Liver (tissue), 3 donors: ENCODE measurements around the gene PHF20.
"Not testable (repeated sequence)": the region's sequence is repeated elsewhere in the genome, so short reads cannot be mapped to it uniquely, and the experiment has no call there.

Experiments used
- EGR1 ChIP-seq, 2 donors: IDR thresholded peaks; 2 replicates each; pipeline ENCODE4 v1.6.1; 2016 to 2018; ENCODE audit warnings: antibody characterized with exemption in 2 of 2, low read depth in 2 of 2
- GABPA ChIP-seq, 2 donors: IDR thresholded peaks in 1 of 2; conservative IDR thresholded peaks in 1 of 2; 2 replicates each; pipeline ENCODE4 v1.6.1; 2016; ENCODE audit warnings: antibody characterized with exemption in 2 of 2, mild to moderate bottlenecking in 1 of 2, moderate library complexity in 1 of 2
- MAX ChIP-seq: IDR thresholded peaks from 2 replicates; pipeline ENCODE4 v1.6.1; 2016; ENCODE audit warnings: antibody characterized with exemption
- RAD21 ChIP-seq, 2 donors: IDR thresholded peaks; 2 replicates each; pipeline ENCODE4 v1.6.1; 2016; ENCODE audit warnings: antibody characterized with exemption in 2 of 2, mild to moderate bottlenecking in 2 of 2
- RXRA ChIP-seq, 2 donors: IDR thresholded peaks; 2 replicates each; pipeline ENCODE4 v1.6.1; 2017 to 2018; ENCODE audit warnings: antibody characterized with exemption in 2 of 2, mild to moderate bottlenecking in 1 of 2
- SP1 ChIP-seq: IDR thresholded peaks from 2 replicates; pipeline ENCODE4 v1.6.1; 2018; ENCODE audit warnings: antibody characterized with exemption, mild to moderate bottlenecking
- TAF1 ChIP-seq: conservative IDR thresholded peaks from 2 replicates; pipeline ENCODE4 v1.6.1; 2016; ENCODE audit warnings: antibody characterized with exemption, mild to moderate bottlenecking
- YY1 ChIP-seq: IDR thresholded peaks from 2 replicates; pipeline ENCODE4 v1.6.1; 2016; ENCODE audit warnings: antibody characterized with exemption, mild to moderate bottlenecking
- ZBTB33 ChIP-seq: IDR thresholded peaks from 2 replicates; pipeline ENCODE4 v1.6.1; 2016; ENCODE audit warnings: antibody characterized with exemption
- TF ChIP-seq, protein P1 (sequence below): fragments of 150-350 bp; IDR thresholded peaks from 2 replicates; pipeline ENCODE4 v1.5.1; 2017; ENCODE audit warnings: improper control_type of control experiment, low read depth, low read length; ENCODE audit not compliant: missing input control
- donor health status: healthy.
- donor health status: healthy.

DNA sequence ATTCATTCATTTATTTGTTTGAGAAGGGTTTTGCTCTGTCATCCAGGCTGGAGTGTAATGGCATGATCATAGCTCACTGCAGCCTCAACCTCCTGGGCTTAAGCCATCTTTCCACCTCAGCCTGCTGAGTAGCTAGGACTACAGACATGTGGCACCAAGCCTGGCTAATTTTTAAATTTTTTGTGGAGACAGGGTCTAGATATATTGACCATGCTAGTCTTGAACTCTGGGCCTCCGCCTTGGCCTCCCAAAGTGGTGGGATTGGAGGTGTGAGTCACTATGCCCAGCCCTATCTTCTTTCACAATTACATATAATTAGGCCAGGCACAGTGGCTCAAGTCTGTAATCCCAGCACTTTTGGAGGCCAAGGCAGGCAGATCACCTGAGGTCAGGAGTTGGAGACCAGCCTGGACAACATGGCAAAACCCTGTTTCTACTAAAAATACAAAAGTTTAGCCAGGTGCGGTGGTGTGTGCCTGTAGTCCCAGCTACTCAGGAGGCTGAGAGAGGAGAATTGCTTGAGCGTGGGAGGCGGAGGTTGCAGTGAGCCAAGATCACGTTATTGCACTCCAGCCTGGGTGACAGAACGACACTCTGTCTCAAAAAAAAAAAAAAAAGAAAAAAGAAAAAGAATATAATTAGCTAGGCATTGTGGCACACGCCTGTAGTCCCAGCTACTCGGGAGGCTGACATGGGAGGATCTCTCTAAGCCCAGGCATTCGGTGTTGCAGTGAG lies 110.8 kb downstream of the PHF20 start:
- TF ChIP-seq GABPA (IDR thresholded peaks at IDR 0.05 in 1 of 2, conservative IDR thresholded peaks at IDR 0.05 in 1 of 2); EGR1 (IDR thresholded peaks at IDR 0.05; ENCODE audit: low read depth in 2 of 2); MAX; RAD21 (IDR thresholded peaks at IDR 0.05); YY1; TAF1; SP1; ZBTB33; RXRA (IDR thresholded peaks at IDR 0.05): not testable (repeated sequence)
- TF ChIP-seq, protein P1, sequence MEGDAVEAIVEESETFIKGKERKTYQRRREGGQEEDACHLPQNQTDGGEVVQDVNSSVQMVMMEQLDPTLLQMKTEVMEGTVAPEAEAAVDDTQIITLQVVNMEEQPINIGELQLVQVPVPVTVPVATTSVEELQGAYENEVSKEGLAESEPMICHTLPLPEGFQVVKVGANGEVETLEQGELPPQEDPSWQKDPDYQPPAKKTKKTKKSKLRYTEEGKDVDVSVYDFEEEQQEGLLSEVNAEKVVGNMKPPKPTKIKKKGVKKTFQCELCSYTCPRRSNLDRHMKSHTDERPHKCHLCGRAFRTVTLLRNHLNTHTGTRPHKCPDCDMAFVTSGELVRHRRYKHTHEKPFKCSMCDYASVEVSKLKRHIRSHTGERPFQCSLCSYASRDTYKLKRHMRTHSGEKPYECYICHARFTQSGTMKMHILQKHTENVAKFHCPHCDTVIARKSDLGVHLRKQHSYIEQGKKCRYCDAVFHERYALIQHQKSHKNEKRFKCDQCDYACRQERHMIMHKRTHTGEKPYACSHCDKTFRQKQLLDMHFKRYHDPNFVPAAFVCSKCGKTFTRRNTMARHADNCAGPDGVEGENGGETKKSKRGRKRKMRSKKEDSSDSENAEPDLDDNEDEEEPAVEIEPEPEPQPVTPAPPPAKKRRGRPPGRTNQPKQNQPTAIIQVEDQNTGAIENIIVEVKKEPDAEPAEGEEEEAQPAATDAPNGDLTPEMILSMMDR: not testable (repeated sequence)
